ENCODE results near the gene EIF4E1B.

DNA sequence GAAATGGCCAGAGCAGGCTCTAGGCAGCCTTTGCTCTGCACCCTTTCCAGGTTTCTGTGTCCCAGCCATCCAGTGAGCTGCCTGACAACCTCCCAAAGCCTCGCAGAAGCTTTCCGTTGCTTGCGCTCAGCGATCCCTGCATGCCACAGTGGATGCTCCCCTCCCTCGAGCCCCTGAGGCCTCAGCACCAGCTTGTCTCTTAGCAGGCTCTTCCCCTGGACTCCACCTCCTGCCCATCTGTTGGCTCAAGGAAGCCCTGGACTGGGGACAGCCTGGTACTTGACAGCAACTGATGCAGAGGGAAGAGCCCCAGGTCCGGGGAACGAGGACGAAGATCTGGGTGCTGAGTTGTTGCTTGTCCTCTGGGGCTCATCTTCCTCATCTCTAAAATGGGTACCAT lies 40.0 kb downstream of the EIF4E1B start:
- TF ChIP-seq, protein P1, sequence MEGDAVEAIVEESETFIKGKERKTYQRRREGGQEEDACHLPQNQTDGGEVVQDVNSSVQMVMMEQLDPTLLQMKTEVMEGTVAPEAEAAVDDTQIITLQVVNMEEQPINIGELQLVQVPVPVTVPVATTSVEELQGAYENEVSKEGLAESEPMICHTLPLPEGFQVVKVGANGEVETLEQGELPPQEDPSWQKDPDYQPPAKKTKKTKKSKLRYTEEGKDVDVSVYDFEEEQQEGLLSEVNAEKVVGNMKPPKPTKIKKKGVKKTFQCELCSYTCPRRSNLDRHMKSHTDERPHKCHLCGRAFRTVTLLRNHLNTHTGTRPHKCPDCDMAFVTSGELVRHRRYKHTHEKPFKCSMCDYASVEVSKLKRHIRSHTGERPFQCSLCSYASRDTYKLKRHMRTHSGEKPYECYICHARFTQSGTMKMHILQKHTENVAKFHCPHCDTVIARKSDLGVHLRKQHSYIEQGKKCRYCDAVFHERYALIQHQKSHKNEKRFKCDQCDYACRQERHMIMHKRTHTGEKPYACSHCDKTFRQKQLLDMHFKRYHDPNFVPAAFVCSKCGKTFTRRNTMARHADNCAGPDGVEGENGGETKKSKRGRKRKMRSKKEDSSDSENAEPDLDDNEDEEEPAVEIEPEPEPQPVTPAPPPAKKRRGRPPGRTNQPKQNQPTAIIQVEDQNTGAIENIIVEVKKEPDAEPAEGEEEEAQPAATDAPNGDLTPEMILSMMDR (conservative IDR thresholded peaks at IDR 0.05; ENCODE audit: low read depth, low read length): no peak
- TF ChIP-seq EZH2 (IDR thresholded peaks at IDR 0.05; ENCODE audit: borderline replicate concordance, low read depth, low read length, poor library complexity, severe bottlenecking): no peak
